Measurements from ENCODE around the gene TRPM5.

TRPM5 gene

DNA sequence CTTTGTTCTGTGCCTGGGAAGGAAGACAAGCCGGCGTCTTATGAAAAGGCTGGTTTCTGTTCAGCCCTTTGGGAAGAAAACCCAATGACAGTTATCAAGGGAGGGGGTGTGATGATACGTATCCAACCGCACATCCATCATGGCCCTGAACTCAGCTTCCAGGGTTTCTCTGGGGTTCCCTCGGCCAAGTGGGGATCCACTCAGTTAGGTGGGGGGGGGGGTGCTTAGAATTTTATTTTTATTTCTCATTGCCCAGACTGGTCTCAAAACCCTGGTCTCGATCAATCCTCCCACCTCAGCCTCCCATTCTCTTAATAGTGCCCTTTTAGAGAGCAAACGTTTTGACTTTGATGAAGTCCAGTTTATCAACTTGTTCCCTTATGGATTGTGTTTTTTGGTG, 26.2 kb upstream of the TRPM5 start:
- DNase-seq: no peak

DNA sequence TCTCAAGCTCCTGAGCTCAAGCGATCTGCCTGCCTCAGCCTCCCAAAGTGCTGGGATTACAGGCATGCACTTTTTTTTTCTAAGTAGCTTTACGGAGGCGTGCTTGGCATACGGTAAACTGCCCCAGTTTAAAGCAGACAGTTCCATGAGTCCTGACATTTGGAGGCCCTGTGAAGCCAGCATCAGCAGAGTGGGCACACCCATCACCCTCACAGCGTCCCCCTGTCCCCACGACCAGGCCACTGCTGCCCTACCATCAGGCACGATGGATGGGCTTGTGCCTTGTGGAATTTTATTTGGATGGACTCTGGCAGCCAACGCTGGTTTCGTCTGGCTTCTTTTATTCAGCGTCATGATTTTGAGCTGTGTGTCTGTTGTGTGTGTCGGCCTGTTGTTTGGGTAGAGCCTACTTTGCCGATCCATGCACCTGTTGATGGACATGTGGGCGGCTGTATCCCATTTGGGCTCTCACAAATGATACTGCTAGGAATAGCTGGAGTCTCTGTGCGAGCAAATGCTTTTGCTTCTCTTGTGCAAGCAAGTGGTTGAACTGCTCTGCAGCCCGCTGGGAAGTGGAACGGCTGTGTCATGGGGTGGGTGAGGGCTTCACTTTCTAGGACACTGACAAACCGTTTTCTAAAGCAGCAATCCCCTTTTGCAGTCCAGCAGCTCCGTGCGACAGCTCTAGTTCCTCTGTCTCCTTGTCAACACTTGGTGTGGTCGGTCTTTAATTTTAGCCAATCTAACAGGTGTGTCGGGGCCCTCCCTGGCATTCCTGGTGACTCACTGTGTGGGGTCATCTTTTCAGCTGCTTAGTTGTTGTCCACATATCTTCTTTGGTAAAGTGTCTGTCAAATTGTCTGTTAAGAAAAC, 24.3 kb upstream of the TRPM5 start:
- no peak for DNase-seq

DNA sequence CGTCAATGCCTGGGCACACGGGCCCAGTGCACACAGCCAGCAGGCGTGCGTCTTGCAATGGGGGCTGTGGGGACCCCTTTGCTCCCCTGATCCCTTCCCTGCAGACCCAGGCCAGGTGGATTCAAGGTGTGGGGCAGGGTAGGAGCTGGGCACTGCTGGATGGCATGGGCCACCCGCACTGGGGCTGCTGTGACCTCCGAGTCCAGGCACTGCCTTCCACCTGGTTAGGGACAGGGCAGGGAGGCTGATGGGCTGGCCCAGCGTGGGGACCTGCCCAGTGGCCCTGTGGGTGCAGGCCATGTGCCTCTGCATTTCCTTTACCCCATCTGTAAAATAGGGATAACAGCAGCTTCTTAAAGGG, 23.4 kb upstream of the TRPM5 start:
- no peak for DNase-seq

DNA sequence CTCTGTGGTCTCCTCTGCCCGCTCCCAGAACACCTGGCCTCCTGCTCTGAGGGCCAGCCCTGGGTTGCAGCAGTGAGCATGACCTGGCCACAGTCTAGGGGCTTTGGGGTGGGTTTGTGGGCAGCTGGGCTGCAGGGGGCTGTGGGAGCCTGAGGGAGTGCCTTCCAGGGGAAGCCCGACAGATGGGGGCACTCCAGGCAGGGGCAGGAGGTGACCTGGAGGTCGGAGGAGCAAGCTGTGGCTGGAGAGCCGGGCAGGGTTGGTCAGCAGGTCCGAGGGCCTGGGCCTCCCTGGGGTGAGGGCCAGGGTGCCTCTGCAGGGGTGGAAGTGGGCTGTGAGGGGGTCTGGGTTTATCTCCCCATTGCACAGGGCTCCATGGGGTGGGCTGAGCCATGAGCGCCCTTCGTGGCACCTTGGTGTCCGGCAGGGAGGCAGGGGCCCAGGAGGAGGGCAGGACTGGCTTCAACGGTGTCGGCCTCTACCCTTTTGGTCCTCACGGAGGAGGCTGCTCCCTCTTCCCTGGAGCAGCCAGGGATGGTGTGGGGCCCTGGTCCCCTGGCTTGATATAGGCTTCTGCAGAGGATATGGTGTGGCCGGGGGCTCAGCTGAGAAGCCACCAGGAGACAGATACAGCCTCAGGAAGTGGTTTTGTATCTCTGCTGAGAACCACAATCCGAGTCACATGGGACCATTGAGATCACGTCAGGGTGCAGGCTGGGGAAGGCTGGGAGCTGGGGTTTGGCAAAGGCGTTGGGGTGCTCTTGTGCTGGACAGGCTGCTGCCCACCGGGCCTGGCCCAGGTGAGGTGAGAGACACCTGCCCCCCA, 22.8 kb upstream of the TRPM5 start:
- DNase-seq: peak; percentile 30

DNA sequence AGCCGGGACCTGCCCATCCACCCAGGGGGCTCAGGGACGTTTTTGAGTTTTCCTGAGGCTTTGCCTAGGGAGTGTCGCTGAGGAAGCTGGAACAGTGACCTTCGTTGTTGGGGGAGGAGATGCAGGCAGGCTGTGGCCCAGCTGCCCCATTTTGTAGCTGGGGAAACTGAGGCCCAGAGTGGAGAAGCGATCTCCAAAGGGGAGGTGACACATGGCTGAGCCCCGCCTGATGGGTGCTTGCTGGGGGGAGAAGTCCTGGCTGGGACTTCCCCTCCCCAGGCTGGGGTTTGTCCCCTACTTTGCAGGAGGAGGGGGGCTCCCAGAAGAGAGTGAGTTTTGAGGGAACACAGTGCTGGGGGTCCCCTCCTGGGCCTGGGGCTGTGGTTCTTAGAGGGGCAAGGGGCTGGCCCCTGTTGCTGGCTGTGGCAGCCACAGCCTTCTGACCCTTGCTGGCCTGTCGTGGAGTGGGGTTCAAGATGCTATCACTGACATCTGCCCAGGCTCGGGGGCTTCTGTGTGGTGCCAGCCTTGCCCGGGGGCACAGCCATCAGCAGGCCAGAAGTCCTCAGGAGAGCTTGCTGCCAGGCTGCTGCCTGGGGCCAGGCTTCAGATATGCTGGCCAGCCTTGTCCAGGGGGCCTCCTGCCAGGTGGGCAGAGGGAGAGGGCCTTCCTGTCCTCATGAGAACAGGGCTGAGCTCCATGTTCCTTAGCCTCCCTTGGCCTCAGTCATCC, 21.9 kb upstream of the TRPM5 start:
- DNase-seq: no peak

DNA sequence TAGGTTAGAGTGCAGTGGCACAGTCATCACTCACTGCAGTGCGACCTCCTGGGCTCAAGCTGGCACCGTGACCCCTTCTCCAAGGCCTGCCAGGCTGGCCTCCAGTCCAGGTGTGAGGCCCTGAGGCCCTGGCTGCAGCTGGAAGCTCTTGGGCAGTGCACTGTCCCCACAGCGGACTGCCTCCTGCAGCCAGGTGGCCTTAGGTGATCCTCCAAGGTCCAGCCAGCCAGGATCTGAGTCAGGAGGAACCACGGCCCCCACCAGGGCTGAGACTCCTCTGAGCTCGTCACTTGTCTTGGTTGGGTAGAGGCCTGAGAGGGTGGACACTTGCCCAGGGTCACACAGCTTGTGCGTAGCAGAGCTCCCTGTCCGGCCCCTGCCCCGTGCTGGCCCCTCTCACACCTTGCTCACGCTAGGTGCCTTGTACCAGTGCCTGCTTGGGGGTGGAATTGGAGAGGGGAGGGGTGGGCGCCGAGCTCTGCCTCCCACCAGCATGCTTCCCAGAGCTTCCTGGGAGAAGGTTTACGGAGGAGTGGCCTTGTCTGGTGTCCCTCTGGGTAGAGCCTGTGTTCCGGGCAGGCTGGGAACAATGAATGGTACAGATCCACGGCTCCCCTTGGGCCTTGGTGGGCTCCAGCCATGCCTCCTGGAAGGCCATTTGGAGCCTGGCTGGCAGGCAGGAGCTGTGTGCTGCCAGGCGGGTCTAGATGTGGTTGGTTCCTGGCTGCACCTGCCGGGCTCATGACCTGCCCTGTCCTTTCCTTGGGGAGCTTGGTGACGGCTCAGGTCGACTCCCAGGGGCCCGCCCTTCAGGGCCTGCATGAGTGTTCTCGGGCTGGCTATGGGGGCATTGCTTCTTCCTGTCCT, 21.1 kb upstream of the TRPM5 start:
- no peak for DNase-seq

DNA sequence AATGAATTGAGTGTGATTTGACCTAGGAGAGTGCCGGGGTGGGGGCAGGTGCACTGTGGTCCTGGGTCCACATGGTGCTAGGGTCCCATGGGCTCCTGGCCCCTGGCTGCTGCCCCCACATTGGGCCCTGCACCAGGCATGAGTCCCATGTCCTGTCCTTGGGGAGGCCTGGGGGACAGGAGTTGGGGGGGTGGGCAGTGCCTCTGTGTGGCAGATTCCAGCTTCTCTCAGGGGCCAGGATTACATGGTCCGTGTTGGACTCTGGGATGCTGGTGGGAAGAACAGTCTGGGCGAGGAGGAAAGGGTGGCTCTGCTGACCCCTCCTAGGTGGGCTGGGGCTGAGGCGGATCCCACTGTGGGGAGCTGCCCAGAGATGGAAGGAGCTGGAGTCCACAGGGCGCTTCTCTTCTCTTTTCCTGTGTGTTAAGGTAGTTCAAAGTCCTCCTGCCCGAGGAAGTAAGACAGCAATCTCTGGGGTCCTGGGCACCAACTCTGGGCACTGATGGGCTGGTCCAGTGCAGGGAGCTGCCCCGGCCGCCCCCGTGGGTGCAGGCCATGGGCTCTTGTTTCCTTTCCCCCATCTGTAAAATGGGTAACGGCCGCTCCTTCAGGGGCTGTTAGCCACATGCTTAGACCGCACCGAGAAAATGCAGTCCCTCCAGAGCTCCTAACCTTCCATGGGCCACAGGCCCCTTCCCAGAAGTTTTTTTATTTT, 20.3 kb upstream of the TRPM5 start:
- no peak for DNase-seq

DNA sequence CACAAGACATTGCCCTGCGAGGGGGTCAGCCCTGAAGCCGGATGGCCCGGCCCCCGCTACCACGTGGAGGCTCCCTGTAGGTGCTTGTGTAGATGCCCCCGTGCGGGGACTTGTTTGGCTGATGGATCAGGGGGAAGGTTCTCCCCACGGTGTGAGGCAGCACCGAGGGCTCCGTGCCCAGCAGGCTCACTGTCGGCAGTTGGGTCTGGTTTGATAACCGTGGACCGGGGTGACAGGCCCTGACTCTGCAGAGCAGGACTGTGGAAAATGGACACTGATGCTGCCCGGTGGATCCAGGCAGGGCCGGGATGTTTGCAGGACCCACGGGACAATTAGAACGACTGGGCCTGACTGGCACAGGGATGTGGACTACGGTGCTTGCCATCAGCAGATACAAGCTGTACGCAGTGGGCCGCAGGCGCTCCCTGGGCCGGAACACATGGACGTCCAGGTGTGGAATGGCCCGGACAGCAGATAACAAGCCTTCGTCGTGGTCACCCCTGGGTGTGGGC, 19.5 kb upstream of the TRPM5 start:
- no peak for DNase-seq

DNA sequence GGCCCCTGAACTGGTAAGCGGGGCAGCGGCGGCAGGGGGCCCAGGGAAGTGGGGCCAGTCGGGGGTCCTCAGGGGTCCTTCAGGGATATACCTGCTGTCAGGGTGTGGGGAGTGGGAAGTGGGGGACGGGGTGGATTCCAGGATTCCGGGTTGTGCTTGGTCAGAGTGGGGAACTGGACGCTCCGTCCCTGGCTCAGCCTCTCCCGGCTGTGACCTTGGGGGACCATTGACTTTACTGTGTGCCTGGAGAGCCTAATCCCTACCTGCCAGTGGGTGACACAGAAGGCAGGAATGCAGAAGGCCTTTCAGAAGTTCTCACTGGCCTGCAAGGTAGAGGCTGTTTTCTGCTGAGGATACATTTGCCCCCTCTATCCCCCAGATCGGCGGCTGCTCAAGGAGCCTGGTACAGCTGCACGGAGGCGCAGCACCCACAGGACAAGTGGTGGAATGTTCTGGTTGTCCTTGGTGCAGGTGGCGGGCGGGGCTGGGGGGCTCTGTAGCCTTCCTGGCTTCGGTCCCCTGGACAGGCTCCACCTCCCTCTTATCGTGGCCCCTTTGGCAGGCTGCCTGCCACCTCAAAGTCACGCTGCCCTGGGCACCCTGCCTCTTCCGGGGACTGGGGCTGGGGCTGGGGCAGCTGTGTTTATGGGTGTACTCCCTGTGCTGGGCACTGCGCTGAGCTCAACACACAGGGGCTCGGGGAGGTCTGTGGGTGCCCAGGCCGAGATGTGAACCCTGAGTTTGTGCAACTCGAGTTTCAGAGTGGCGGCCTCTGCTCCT, 18.9 kb upstream of the TRPM5 start:
- DNase-seq: no peak

DNA sequence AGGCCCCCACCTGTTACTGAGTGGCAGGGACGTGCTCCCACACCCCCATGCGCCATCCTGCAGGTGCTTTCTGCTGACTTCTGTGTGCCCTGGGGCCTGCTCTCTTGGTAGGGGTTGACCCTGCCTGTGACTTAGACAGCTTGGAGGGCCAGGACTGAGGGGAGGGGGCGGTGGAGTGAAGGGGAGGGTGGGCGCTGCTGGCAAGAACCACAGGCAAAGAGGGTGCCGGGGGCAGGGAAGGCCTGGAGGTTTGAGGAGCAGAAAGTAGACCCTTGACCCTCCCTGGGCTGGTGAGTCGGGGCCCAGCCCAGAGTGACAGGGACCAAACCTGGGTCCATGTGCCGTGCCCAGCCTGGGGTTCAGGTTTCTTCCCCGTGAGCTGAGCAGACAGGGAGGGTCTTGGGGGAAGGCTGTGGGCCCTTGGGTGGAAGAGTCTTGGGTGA, 18.2 kb upstream of the TRPM5 start:
- DNase-seq: no peak

DNA sequence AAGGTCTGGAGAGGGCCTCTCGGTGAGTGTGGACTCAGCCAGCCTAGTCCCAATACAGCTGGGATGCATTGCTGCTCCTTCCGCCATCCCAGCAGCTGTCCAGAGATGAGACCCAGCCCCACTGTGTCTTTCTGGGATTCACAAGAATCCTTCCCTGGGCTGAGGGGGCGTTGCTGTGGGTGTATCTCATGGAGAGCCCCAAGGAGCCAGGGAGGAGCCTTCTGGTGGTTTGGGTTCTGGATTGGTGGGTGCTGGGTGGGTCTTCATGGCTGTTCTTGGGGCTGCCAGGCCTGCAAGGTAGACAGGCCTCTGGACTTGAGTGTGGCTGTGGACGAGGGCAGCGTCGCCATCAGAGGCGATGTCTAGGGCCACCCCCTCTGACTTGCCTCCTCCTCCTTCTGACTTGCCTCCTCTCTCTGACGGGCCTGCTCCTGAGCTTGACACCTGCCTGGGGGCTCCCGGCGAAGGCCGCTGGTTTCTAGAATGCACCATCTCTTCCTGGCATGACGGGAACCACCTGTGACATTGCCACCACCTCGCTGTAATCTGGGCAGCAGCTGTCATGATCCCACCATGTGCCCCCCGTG, 17.7 kb upstream of the TRPM5 start:
- no peak for DNase-seq

DNA sequence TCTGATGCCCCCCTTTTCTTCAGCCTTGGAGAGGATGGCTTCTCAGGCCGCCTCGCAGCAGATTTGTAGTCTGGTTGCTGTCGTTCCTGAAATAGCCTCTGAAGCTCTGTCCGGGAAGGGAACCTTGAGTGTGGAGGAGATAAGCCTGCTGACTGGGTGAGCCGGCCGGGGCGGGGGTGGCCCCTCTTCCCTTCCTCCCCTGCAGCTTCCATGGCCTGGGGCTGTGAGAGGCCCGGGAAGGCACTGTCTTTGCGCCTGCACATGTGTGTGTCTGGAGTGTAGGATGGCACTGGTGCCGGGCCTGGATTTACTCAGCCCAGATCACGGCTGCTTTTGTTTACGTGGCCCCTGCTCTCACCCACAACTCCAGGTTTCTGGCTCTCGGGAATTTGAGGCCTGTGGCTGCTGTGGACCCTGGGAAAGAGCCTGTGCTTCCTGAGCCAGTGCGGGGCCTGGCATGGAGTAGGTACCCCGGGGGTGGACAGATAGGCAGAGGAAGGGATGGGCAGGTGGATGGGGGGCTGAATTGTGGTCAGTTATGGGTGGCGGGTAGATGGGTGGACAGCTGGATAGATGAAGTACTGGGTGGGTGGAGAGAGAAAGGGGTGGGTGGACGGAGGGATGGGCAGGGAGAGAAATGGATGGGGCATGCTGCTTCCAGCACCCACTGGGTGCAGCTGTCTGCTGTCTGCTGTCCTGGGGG, 17.1 kb upstream of the TRPM5 start:
- no peak for DNase-seq

DNA sequence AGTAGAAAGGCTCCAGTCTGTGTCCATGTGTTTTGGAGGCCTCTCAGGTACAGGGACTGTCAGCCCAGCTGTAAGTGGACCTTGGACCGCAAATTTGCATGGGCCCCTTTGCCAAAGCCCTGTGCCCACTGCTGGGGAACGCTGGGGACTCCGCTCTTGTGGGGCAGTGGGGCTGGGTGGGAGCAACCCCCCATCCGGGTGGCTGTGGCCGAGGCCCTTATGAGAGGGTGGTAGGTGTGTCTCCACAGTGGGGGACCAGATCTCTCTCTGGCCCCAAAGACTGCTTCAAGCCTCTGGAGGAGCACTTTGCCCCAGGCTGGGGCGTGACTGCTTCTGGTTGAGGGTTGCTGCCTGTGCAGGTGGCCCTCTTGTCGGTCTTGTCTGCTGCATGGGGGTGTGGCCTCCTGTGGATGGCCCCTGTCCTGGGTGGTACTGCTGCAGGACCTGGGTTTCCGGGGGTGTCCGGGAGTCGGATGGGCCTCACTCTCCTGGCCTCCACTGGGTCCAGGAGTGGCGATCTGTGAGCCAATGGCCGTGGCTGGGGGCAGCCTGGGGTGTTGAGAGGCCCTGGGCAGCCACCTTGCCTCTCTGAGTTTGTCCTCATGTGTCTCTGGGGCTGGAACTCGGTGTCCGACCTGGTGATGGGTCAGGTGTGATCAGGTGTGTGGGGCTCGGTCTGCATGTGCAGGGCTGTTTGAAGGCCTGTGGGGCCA, 16.4 kb upstream of the TRPM5 start:
- no peak for DNase-seq

DNA sequence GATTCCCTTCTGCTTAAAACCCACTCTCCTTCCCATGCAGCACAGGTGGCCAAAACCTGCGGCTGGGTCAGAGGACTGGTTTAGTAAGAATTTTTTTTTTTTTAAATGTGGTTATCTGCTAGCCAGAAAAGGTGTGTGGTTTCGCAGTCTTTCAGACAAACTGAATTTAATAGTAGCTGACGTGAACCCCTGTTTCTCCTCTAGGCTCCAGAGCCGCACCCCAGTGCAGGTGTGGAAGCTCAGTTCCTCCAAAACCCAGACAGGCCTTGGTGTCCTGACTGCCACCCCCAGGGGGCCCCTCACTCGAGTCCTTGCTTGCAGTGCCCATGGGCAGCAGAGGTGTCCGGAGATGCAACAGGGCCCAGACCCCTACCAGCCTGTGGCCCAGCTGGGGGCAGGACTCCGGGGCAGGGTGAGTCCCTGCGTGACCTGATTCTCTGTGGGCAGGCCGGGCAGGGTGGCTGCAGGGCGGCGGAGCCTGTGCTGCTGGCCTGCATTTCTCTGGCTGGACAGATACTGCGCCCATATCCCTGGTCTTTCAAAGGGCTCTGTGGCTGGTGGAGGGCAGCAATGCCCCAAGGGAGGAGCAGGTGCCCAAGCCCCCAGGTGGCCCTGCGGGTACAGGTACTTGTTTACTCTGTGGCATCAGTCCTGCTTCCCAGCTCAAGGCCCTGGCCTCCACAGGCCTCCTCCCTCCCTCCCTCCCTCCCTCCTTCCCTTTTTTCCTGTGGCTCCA, 15.7 kb upstream of the TRPM5 start:
- no peak for DNase-seq

DNA sequence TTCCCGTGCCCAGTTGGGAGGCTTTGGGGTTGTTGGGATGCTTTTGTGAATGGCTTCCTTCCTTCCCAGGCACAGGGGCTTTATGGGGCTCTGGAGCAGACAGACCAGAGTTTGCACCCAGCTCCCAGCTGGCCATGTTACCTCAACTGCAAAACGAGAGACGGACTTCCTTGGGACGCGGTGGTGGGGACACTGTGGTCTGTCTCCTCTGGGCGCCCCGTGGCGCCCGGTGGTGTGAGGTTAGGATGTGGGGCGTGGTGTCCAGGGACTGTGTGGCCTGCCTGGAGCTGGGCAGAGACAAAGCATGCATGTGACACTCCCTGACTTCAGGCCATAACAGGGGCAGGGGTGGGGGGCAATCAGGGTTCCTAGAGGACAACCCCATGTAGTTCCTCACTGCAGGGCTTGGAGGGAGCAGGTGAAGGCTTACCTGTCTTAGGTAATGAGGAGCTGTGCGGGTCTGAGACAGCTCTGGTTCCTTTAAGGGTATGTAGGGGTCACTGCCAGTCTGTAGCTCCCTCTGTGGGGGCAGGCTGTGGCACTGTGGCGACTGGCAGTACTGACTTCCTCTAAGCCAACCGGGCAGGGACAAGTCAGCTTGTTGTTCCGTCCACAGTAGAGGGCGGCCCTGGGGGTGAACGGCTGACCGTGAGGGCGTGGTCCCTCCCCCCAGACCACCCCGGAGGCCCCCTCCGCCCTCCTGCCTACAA, 14.9 kb upstream of the TRPM5 start:
- no peak for DNase-seq

DNA sequence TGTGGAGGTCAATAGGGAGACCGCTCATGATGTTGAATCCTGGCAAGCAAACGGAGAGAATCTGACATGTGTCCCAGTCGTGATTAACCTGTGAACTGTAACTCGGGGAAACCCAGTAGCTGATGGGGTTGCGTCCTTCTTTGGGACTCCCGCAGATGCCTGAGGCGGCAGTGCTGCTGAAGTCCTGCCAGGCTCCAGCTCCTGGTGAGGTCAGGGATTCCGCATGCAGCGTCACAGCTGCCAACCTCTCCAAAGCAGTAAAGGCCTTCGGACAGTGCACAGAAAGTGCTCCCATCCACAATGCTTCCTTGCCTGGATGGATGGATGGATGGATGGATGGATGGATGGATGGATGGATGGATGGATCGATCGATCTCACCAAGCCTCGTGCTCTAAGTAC, 14.0 kb upstream of the TRPM5 start:
- DNase-seq: no peak

DNA sequence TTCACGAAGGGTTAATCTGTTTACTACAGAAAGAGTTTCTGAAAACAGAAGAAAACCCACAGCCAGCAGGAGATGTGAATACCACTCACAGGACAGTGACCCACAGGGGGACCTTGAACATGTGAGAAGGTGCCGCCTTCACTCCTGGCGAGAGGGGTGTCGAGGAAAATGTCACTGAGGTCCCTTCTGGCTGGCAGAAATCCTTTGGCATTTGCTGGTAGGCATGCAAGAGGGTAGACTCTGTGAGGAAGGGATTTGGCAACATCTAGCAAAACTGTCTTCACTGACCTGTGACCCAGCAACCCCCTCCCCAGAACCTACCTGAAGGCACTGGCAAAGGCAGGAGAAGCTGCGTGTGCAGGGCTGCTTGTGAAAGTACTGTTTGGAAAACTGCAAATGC, 9.1 kb upstream of the TRPM5 start:
- DNase-seq: no peak
